Measurements from ENCODE around the gene STAU1. TPM values are rescaled to one million over a fixed set of nuclear protein-coding genes. Genes with fewer than 3 reads are reported as not detected.

The STAU1 gene
- total and polyA plus RNA-seq, 4 donors, result 29.3 to 84.9 (median 56.3) TPM

- Histone ChIP-seq H3K27ac (ENCODE audit: low read depth in 1 of 2, low read length in 1 of 2) (no peak overlapping the region), H3K4me3 (no peak overlapping the region), H3K36me3 (ENCODE audit: control insufficient read depth in 4 of 4, insufficient read depth in 4 of 4, low read length in 4 of 4) (peaks cover 3 to 9% (median 4%) of the 10 kb centered on the region in 4 donors), H3K4me1 (ENCODE audit: control insufficient read depth in 5 of 5, insufficient read depth in 5 of 5, low read length in 5 of 5) (peaks cover 3 to 10% (median 7%) of the 10 kb centered on the region in 5 donors), H3K9me3 (ENCODE audit: control insufficient read depth in 4 of 4, insufficient read depth in 3 of 4, low read length in 3 of 4) (no peaks in the 10 kb centered on the region), H3K9ac (ENCODE audit: insufficient read depth in 1 of 2, low read length in 2 of 2) (no peak overlapping the region), H3K27me3 (ENCODE audit: control insufficient read depth in 3 of 3, insufficient read depth in 3 of 3, low read length in 2 of 3) (no peaks in the 10 kb centered on the region)
- ATAC-seq (ENCODE audit: insufficient read depth, low FRiP score) (peak; percentile 84), DNase-seq (peak; percentile 94 to 95 (median 95))
- WGBS, 2 donors, result 16 to 19% methylated on average over 11 of the region's 11 CpGs
- TF ChIP-seq CTCF (IDR thresholded peaks at IDR 0.05; ENCODE audit: control extremely low read depth, extremely low read depth), result peak; percentile 89
Observed at GRCh38 chr20:49216991-49217578, 29.0 kb upstream of the STAU1 start.

GRCh38 chr20:49215232-49215631, 27.1 kb upstream of the STAU1 start:
- no peak for ATAC-seq (ENCODE audit: insufficient read depth, low FRiP score)
- Histone ChIP-seq H3K27ac (ENCODE audit: low read depth in 1 of 2, low read length in 1 of 2) (no peak overlapping the region), H3K4me3 (no peak overlapping the region), H3K9me3 (ENCODE audit: control insufficient read depth in 4 of 4, insufficient read depth in 3 of 4, low read length in 3 of 4) (peaks cover 0 to 1% (median 0%) of the 10 kb centered on the region in 4 donors), H3K27me3 (ENCODE audit: control insufficient read depth in 3 of 3, insufficient read depth in 3 of 3, low read length in 2 of 3) (no peaks in the 10 kb centered on the region), H3K9ac (ENCODE audit: insufficient read depth in 1 of 2, low read length in 2 of 2) (no peak overlapping the region), H3K4me1 (ENCODE audit: control insufficient read depth in 5 of 5, insufficient read depth in 5 of 5, low read length in 5 of 5) (peaks cover 0 to 6% (median 4%) of the 10 kb centered on the region in 5 donors), H3K36me3 (ENCODE audit: control insufficient read depth in 4 of 4, insufficient read depth in 4 of 4, low read length in 4 of 4) (peaks cover 0 to 6% (median 0%) of the 10 kb centered on the region in 4 donors)
- 89 to 93% methylated on average over 3 of the region's 3 CpGs for WGBS, 2 donors
- no peak for TF ChIP-seq CTCF (IDR thresholded peaks at IDR 0.05; ENCODE audit: control extremely low read depth, extremely low read depth)
- no peak for DNase-seq

- no peak for TF ChIP-seq CTCF (IDR thresholded peaks at IDR 0.05; ENCODE audit: control extremely low read depth, extremely low read depth)
Observed at GRCh38 chr20:49214571-49214970, 26.4 kb upstream of the STAU1 start.

GRCh38 chr20:49210757-49211110, 22.6 kb upstream of the STAU1 start:
- Histone ChIP-seq H3K36me3 (ENCODE audit: control insufficient read depth in 4 of 4, insufficient read depth in 4 of 4, low read length in 4 of 4) (no peaks in the 10 kb centered on the region), H3K9me3 (ENCODE audit: control insufficient read depth in 4 of 4, insufficient read depth in 3 of 4, low read length in 3 of 4) (peaks cover 0 to 5% (median 1%) of the 10 kb centered on the region in 4 donors), H3K4me1 (ENCODE audit: control insufficient read depth in 5 of 5, insufficient read depth in 5 of 5, low read length in 5 of 5) (no peaks in the 10 kb centered on the region), H3K4me3 (no peak overlapping the region), H3K27ac (ENCODE audit: low read depth in 1 of 2, low read length in 1 of 2) (no peak overlapping the region), H3K9ac (ENCODE audit: insufficient read depth in 1 of 2, low read length in 2 of 2) (no peak overlapping the region), H3K27me3 (ENCODE audit: control insufficient read depth in 3 of 3, insufficient read depth in 3 of 3, low read length in 2 of 3) (no peaks in the 10 kb centered on the region)
- no peak for DNase-seq
- ATAC-seq (ENCODE audit: insufficient read depth, low FRiP score), result no peak
- WGBS, 2 donors, result 66 to 95% methylated on average over 1 of the region's 1 CpG
- no peak for TF ChIP-seq CTCF (IDR thresholded peaks at IDR 0.05; ENCODE audit: control extremely low read depth, extremely low read depth)

More at GRCh38 chr20:49214571-49214970, 26.4 kb upstream of the STAU1 start:
- no peak overlapping the region for H3K4me3 ChIP-seq
- peaks cover 0 to 3% (median 0%) of the 10 kb centered on the region in 5 donors for H3K4me1 ChIP-seq (ENCODE audit: control insufficient read depth in 5 of 5, insufficient read depth in 5 of 5, low read length in 5 of 5)
- H3K9me3 ChIP-seq (ENCODE audit: control insufficient read depth in 4 of 4, insufficient read depth in 3 of 4, low read length in 3 of 4), result peaks cover 0 to 5% (median 1%) of the 10 kb centered on the region in 4 donors
- ATAC-seq (ENCODE audit: insufficient read depth, low FRiP score) (no peak), DNase-seq (no peak)
- no peak overlapping the region for H3K27ac ChIP-seq (ENCODE audit: low read depth in 1 of 2, low read length in 1 of 2)
- no peak overlapping the region for H3K9ac ChIP-seq (ENCODE audit: insufficient read depth in 1 of 2, low read length in 2 of 2)
- H3K36me3 ChIP-seq (ENCODE audit: control insufficient read depth in 4 of 4, insufficient read depth in 4 of 4, low read length in 4 of 4), result peaks cover 0 to 4% (median 0%) of the 10 kb centered on the region in 4 donors
- H3K27me3 ChIP-seq (ENCODE audit: control insufficient read depth in 3 of 3, insufficient read depth in 3 of 3, low read length in 2 of 3), result no peaks in the 10 kb centered on the region

Data from lung (tissue), 12 donors.